ENCODE results near the gene RIPPLY3. TPM values are rescaled to one million over a fixed set of nuclear protein-coding genes. Genes with fewer than 3 reads are reported as not detected.

The RIPPLY3 gene
- total and polyA plus RNA-seq, 2 donors (not counting 3 experiments of a cell fraction or from before 2014, with no cell fraction given), result 0.03 TPM; not detected in 1

- no peak overlapping the region for H3K4me3 ChIP-seq (replicated peaks in 1 of 3; ENCODE audit: insufficient read depth in 1 of 3, low read depth in 1 of 3, low read length in 3 of 3)
- no peaks in the 10 kb centered on the region for H3K36me3 ChIP-seq (ENCODE audit: control insufficient read depth in 2 of 2, extremely low read depth in 1 of 2, insufficient read depth in 2 of 2, low read length in 2 of 2)
- H3K9me3 ChIP-seq (replicated peaks; ENCODE audit: control insufficient read depth, insufficient read depth, low read length), result no peaks in the 10 kb centered on the region
- H3K27me3 ChIP-seq (ENCODE audit: control insufficient read depth in 2 of 2, insufficient read depth in 2 of 2, low read length in 2 of 2), result peaks cover 0 to 12% of the 10 kb centered on the region in 2 experiments
- TF ChIP-seq MYC (IDR thresholded peaks at IDR 0.05; ENCODE audit: low read depth, low read length) (no peak), GATA2 (IDR thresholded peaks at IDR 0.05; ENCODE audit: insufficient read depth, insufficient read length, low read depth, low read length) (no peak), POLR2A (IDR thresholded peaks at IDR 0.05; ENCODE audit: low read depth, low read length) (no peak), CTCF (IDR thresholded peaks at IDR 0.05; ENCODE audit: extremely low read depth in 1 of 2, insufficient read depth in 1 of 2, low read depth in 1 of 2, low read length in 2 of 2) (no peak), JUN (IDR thresholded peaks at IDR 0.05; ENCODE audit: borderline replicate concordance, insufficient read depth, insufficient read length, low read depth) (no peak), POLR2AphosphoS5 (IDR thresholded peaks at IDR 0.05; ENCODE audit: insufficient read depth, low read depth, low read length) (no peak), EZH2 (IDR thresholded peaks at IDR 0.05; ENCODE audit: borderline replicate concordance, low read depth, low read length, severe bottlenecking) (no peak), MAX (IDR thresholded peaks at IDR 0.05; ENCODE audit: insufficient read depth, insufficient read length) (no peak), FOS (IDR thresholded peaks at IDR 0.05; ENCODE audit: borderline replicate concordance, insufficient read depth, low read length) (no peak)
- no TSS peak for BruUV-seq (replicated peaks)
- H3K4me1 ChIP-seq (ENCODE audit: control insufficient read depth, extremely low read depth, insufficient read depth, low read length), result peaks cover 4% of the 10 kb centered on the region
- intact Hi-C loops (cut with micrococcal nuclease) (no loop called here), dilution Hi-C loops (cut with MboI; ENCODE audit: extremely low pct_ligation_motif_present, low sequenced_read_pairs) (no loop called here)
- ChIA-PET POLR2A (no interaction called here), CTCF (no interaction called here)
- no peak for FAIRE-seq
- H4K20me1 ChIP-seq (replicated peaks; ENCODE audit: control insufficient read depth, extremely low read depth, insufficient read depth, low read length), result no peaks in the 10 kb centered on the region
- no peak overlapping the region for H3K27ac ChIP-seq (ENCODE audit: insufficient read depth, low read depth, low read length)
- H3K9me1 ChIP-seq (replicated peaks; ENCODE audit: control insufficient read depth, extremely low read depth, insufficient read depth, low read length), result no peaks in the 10 kb centered on the region
- H3K4me2 ChIP-seq (ENCODE audit: insufficient read depth, low read length), result no peak overlapping the region
- no peaks in the 10 kb centered on the region for H3K79me2 ChIP-seq (ENCODE audit: control insufficient read depth, insufficient read depth, low read length)
- no peak for DNase-seq (ENCODE audit: low read depth, low spot score)
- H3K9ac ChIP-seq (replicated peaks; ENCODE audit: extremely low read depth, insufficient read depth, low read length), result no peak overlapping the region
- H2AFZ ChIP-seq (ENCODE audit: low read depth, low read length), result no peak overlapping the region
Measured at GRCh38 chr21:37058261-37058660, 51.8 kb downstream of the RIPPLY3 start.
